GM12872 (cell line): ENCODE measurements around the gene ANKS1A.

ENCODE experiments used
- CTCF ChIP-seq: IDR thresholded peaks from 3 replicates; pipeline ENCODE4 v1.5.1; 2011; ENCODE audit warnings: low read depth, mild to moderate bottlenecking, low read length, moderate library complexity; ENCODE audit not compliant: insufficient read depth

Gene ANKS1A

GRCh38 chr6:35024551-35025054 lies 135.5 kb downstream of the ANKS1A start:
- TF ChIP-seq CTCF, result no peak

GRCh38 chr6:35025232-35026188 lies 136.5 kb downstream of the ANKS1A start:
- TF ChIP-seq CTCF, result no peak

- no peak for TF ChIP-seq CTCF
These were observed 137.6 kb downstream of the ANKS1A start for GRCh38 chr6:35026434-35027222.

- TF ChIP-seq CTCF, result no peak
These were observed 138.8 kb downstream of the ANKS1A start for GRCh38 chr6:35027807-35028206.

- no peak for TF ChIP-seq CTCF
These were observed 140.0 kb downstream of the ANKS1A start for GRCh38 chr6:35028781-35029769.

- TF ChIP-seq CTCF, result no peak
These were observed 141.0 kb downstream of the ANKS1A start for GRCh38 chr6:35030099-35030498.
